ENCODE measurements around the gene ANKMY1. TPM values are rescaled to one million over a fixed set of nuclear protein-coding genes. Genes with fewer than 3 reads are reported as not detected.

The ANKMY1 gene
- total RNA-seq, 1 experiment from 2014 or later: 28.3 TPM

- no TSS peak for BruUV-seq (replicated peaks)
- POLR2A ChIA-PET: no interaction called here
Observed at GRCh38 chr2:240503375-240503774, 54.4 kb downstream of the ANKMY1 start.

More at GRCh38 chr2:240503375-240503774, 54.4 kb downstream of the ANKMY1 start:
- ATAC-seq: no peak
- Histone ChIP-seq H2AFZ (ENCODE audit: low read depth, low read length, poor library complexity, severe bottlenecking) (no peak overlapping the region), H4K20me1 (ENCODE audit: insufficient read depth) (no peaks in the 10 kb centered on the region), H3K9me3 (ENCODE audit: control insufficient read depth in 1 of 2, insufficient read depth in 1 of 2, low read depth in 1 of 2, low read length in 2 of 2) (no peaks in the 10 kb centered on the region), H3K9me2 (ENCODE audit: insufficient read depth) (no peaks in the 10 kb centered on the region), H3K79me2 (ENCODE audit: insufficient read depth, low read length) (no peaks in the 10 kb centered on the region), H3K4me3 (replicated peaks in 1 of 2; ENCODE audit: low read depth in 1 of 2, low read length in 2 of 2) (no peak overlapping the region), H3K4me2 (ENCODE audit: low read length) (no peak overlapping the region), H3K9ac (ENCODE audit: low read length) (no peak overlapping the region), H3K4me1 (ENCODE audit: control insufficient read depth in 1 of 2, insufficient read depth in 2 of 2, low read length in 2 of 2) (no peaks in the 10 kb centered on the region), H3K27me3 (ENCODE audit: insufficient read depth, low read length) (no peaks in the 10 kb centered on the region), H3K36me3 (ENCODE audit: control insufficient read depth in 1 of 2, insufficient read depth in 2 of 2, low read length in 2 of 2) (no peaks in the 10 kb centered on the region), H3K27ac (ENCODE audit: low read depth, low read length) (no peak overlapping the region)
- CTCF ChIA-PET: no interaction called here
- TF ChIP-seq ELF1 (IDR thresholded peaks at IDR 0.05; ENCODE audit: borderline replicate concordance, low read depth) (no peak), ZNF274 (IDR thresholded peaks at IDR 0.05; ENCODE audit: low read depth, low read length) (no peak), SRF (IDR thresholded peaks at IDR 0.05; ENCODE audit: low read depth) (no peak), REST (IDR thresholded peaks at IDR 0.05; ENCODE audit: low read depth) (no peak), SP1 (IDR thresholded peaks at IDR 0.05; ENCODE audit: low read depth) (no peak), POLR2A (IDR thresholded peaks at IDR 0.05; ENCODE audit: borderline replicate concordance, extremely low read depth, insufficient read depth, insufficient read length) (no peak), CEBPB (IDR thresholded peaks at IDR 0.05; ENCODE audit: low read depth) (no peak), RAD21 (IDR thresholded peaks at IDR 0.05; ENCODE audit: low read depth) (no peak), YY1 (IDR thresholded peaks at IDR 0.05; ENCODE audit: extremely low read depth, insufficient replicate concordance, low read depth, low read length) (no peak), TCF7L2 (IDR thresholded peaks at IDR 0.05; ENCODE audit: borderline replicate concordance, extremely low read depth, insufficient read depth, insufficient read length) (no peak), ZFX (IDR thresholded peaks at IDR 0.05) (no peak), ZBTB33 (IDR thresholded peaks at IDR 0.05; ENCODE audit: extremely low read depth, insufficient replicate concordance, low read length) (no peak), FOSL1 (IDR thresholded peaks at IDR 0.05; ENCODE audit: low read depth) (no peak), EZH2phosphoT487 (IDR thresholded peaks at IDR 0.05; ENCODE audit: borderline replicate concordance) (no peak), JUND (IDR thresholded peaks at IDR 0.05) (no peak), POLR2AphosphoS5 (IDR thresholded peaks at IDR 0.05; ENCODE audit: low read depth, low read length) (no peak)
- TF ChIP-seq, protein P1, sequence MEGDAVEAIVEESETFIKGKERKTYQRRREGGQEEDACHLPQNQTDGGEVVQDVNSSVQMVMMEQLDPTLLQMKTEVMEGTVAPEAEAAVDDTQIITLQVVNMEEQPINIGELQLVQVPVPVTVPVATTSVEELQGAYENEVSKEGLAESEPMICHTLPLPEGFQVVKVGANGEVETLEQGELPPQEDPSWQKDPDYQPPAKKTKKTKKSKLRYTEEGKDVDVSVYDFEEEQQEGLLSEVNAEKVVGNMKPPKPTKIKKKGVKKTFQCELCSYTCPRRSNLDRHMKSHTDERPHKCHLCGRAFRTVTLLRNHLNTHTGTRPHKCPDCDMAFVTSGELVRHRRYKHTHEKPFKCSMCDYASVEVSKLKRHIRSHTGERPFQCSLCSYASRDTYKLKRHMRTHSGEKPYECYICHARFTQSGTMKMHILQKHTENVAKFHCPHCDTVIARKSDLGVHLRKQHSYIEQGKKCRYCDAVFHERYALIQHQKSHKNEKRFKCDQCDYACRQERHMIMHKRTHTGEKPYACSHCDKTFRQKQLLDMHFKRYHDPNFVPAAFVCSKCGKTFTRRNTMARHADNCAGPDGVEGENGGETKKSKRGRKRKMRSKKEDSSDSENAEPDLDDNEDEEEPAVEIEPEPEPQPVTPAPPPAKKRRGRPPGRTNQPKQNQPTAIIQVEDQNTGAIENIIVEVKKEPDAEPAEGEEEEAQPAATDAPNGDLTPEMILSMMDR (IDR thresholded peaks at IDR 0.05 in 2 of 3, conservative IDR thresholded peaks at IDR 0.05 in 1 of 3; ENCODE audit: borderline replicate concordance in 1 of 3, insufficient read depth in 1 of 3, low read depth in 2 of 3, low read length in 2 of 3): no peak
- TF ChIP-seq, protein P2, sequence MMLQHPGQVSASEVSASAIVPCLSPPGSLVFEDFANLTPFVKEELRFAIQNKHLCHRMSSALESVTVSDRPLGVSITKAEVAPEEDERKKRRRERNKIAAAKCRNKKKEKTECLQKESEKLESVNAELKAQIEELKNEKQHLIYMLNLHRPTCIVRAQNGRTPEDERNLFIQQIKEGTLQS (IDR thresholded peaks at IDR 0.05): no peak
- no peak for DNase-seq (ENCODE audit: low read depth, low spot score)
- RAD21 ChIA-PET (ENCODE audit: low non-redundant PET in 1 of 2, low total read pairs in 2 of 2, uncharacterized antibody in 2 of 2, unreplicated experiment in 2 of 2): no interaction called here
- intact Hi-C loops (cut with micrococcal nuclease): no loop called here

Data from HCT116 (cell line).